ENCODE results near the gene ZIC2.

ZIC2 gene

DNA sequence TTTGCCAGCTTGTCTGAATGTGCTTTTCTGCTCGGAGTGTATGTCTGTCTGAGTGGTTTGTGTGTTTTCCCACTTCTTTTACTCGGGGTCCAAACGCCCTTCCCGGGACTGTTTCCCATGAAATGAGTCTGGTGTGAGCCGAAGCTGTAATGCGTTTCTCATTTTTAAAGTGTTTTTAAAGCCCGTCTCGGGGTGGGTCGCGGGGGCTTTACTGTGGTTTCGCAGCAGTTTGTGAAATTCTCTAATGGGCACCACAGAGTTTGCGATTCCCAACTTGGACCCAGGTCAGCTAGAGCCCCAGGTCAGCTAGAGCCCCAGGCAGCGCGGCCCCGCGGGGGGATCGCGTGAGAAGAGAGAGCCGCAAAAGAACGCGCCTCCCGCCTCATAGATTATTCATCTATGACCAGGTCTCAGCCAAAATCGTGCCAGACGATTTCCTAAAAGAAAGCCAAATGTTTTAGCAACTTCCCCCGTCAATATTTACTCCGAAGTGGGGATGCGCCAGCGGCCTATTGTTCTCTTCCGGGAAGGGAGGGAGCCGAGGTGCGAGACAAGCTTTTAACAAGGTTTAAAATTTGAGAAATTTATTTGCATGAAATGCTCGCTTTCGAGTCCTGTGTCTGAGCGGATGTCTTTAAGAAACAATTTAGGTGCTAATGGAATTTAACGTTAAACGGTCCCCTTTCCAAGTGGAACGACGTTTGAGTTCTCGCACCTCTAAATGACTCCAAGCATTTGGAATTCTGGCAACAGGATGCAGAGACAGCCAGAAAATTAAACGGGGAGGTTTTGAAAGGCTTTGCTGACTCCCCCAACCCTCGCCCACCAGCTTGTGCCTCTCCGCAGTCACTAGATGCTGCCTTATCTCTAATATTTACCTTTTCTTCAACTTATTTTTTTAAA lies 2.2 kb downstream of the ZIC2 start:
- no peak overlapping the region for H3K4me3 ChIP-seq (replicated peaks; ENCODE audit: low read depth, low read length)
- DNase-seq (ENCODE audit: extremely low read depth, low read depth) = no peak
- TF ChIP-seq, protein P1, sequence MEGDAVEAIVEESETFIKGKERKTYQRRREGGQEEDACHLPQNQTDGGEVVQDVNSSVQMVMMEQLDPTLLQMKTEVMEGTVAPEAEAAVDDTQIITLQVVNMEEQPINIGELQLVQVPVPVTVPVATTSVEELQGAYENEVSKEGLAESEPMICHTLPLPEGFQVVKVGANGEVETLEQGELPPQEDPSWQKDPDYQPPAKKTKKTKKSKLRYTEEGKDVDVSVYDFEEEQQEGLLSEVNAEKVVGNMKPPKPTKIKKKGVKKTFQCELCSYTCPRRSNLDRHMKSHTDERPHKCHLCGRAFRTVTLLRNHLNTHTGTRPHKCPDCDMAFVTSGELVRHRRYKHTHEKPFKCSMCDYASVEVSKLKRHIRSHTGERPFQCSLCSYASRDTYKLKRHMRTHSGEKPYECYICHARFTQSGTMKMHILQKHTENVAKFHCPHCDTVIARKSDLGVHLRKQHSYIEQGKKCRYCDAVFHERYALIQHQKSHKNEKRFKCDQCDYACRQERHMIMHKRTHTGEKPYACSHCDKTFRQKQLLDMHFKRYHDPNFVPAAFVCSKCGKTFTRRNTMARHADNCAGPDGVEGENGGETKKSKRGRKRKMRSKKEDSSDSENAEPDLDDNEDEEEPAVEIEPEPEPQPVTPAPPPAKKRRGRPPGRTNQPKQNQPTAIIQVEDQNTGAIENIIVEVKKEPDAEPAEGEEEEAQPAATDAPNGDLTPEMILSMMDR (IDR thresholded peaks at IDR 0.05; ENCODE audit: low read depth, low read length, missing control alignments) = no peak

DNA sequence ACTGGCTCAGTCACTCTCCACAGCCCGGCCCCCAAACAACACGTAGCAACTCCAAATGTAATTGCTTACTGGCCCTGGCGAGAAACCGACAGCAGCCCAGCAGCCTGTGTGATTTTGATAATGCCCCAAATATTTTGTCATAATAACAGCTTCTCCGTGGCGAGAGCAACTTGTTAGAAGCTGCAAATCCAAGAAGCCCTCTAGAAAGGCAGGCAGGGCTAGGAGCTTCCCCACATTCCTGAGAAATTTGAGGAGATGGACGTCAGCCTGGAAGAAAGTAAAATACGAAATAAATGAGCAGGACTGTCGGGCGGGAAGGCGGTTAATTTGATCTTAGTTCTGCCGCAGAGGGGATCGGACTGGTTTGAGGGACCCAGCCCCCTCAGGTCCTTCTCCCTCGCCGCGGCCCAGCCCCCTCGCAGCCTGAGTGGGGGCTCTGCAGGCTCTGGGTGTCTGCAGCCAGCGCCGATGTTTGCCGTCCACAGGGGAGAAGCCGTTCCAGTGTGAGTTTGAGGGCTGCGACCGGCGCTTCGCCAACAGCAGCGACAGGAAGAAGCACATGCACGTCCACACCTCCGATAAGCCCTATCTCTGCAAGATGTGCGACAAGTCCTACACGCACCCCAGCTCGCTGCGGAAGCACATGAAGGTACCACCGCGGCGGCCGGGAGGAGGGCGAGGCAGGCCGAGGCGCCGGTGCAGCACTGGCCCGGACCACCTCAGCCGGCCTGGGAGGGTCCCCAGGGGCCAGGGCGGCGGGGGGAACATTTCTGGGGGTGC lies 3.1 kb downstream of the ZIC2 start:
- DNase-seq (ENCODE audit: extremely low read depth, low read depth) = no peak
- no peak overlapping the region for H3K4me3 ChIP-seq (replicated peaks; ENCODE audit: low read depth, low read length)

DNA sequence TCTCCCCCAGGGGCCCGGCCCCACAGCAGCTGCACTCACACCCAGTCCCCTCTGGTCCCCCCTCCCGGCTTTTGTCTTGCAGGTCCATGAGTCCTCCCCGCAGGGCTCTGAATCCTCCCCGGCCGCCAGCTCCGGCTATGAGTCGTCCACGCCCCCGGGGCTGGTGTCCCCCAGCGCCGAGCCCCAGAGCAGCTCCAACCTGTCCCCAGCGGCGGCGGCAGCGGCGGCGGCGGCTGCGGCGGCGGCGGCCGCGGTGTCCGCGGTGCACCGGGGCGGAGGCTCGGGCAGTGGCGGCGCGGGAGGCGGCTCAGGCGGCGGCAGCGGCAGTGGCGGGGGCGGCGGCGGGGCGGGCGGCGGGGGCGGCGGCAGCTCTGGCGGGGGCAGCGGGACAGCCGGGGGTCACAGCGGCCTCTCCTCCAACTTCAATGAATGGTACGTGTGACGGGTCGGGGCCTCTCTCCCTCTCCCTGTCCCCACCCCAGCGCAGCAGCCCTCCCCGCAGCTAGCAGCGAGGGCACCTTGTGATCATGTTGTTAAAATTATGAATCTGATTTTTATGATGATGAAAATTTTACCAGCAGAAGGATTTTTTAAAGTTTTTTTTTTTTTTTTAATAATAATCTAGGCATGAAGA lies 3.8 kb downstream of the ZIC2 start:
- TF ChIP-seq, protein P1 (IDR thresholded peaks at IDR 0.05; ENCODE audit: low read depth, low read length, missing control alignments) = no peak
- no peak for DNase-seq (ENCODE audit: extremely low read depth, low read depth)
- H3K4me3 ChIP-seq (replicated peaks; ENCODE audit: low read depth, low read length) = no peak overlapping the region

More for the DNA sequence above, 3.1 kb downstream of the ZIC2 start:
- TF ChIP-seq, protein P1 (IDR thresholded peaks at IDR 0.05; ENCODE audit: low read depth, low read length, missing control alignments) = no peak

DNA sequence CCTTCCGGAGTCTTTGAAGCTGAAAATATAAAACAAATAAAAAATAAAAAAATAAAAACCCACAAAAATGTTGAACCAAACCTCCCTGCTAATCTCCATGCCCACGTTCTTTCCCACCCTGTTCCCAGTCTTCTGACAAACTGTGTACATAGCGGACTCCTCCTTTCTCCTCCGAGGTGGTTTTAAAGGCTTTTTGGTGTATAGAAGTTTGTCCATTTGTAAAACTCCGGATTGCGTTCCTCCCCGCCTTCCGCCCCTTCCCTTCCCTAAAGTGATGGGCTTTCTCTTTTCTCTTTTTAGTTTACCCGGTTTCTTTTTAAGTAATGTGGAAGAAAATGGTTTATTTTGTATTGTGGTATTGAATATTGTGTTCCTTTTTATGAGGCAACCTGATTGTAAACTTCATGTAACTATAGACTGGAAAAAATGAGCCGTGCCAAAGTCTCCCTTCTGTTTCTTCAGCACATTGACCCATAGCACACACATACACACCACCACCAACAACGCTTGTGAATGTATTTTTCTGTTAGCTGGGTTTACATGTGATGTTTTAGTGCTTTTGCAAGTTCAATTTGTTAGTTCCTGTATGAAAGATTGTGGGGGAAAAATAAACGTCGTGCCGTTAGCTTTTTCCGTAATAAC lies 4.4 kb downstream of the ZIC2 start:
- TF ChIP-seq, protein P1 (IDR thresholded peaks at IDR 0.05; ENCODE audit: low read depth, low read length, missing control alignments) = no peak
- no peak for DNase-seq (ENCODE audit: extremely low read depth, low read depth)

DNA sequence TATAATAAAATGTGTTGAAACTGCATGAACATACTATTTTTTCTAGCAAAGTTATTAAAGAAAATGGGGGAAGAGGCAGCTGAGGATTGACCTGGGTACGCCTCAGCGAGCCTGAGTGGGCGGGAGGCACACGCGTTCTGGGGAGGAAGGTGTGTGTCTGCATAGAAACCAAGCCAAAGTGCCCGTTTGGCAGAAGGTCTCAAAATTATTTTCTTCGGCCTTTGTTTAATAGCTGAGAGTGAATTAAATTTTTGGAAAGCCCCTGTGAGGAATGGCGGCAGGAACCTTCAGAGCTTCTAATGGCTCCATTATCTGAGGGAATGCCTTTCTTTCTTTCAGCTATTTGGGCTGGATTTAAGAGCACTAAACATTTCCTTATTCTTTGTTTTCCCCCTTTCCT lies 5.2 kb downstream of the ZIC2 start:
- DNase-seq (ENCODE audit: extremely low read depth, low read depth) = no peak
- no peak overlapping the region for H3K4me3 ChIP-seq (replicated peaks; ENCODE audit: low read depth, low read length)
- TF ChIP-seq, protein P1 (IDR thresholded peaks at IDR 0.05; ENCODE audit: low read depth, low read length, missing control alignments) = no peak

More for the DNA sequence above, 4.4 kb downstream of the ZIC2 start:
- no peak overlapping the region for H3K4me3 ChIP-seq (replicated peaks; ENCODE audit: low read depth, low read length)
